HG02970 (cell line): Measurements from ENCODE around the gene GCAT.

ENCODE experiments used
- ATAC-seq: cut with Tn5 transposase; IDR thresholded peaks from one replicate; pipeline ENCODE4 v1.9.1; 2021; ENCODE audit warnings: mild to moderate bottlenecking, moderate library complexity, moderate number of reproducible peaks; ENCODE audit not compliant: unreplicated experiment, low FRiP score

Gene GCAT

DNA sequence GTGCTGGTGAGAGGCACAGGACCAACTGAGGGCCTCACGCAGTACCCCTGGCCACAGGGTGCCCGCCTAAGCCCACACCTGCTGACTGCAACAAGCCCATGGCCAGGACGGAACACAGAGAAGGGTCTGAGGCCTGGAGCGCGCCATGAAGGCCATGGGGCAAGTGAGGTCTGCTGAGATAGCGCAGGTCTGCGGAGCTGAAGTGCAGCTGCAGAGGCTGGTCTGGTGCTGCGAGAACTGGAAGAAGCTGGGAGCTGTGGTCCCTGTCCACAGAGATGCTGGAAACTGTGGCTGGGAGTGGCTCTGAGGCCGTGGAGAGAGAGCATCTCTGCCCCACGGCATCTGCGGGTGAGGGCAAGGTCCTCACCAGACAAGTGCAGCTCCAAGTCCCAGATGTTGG lies 23.7 kb downstream of the GCAT start:
- ATAC-seq = no peak

GRCh38 chr22:37832022-37832857 lies 24.5 kb downstream of the GCAT start:
- no peak for ATAC-seq

GRCh38 chr22:37842015-37842793 lies 34.5 kb downstream of the GCAT start:
- ATAC-seq = no peak

- peak; percentile 41 for ATAC-seq
These were observed 36.0 kb downstream of the GCAT start for GRCh38 chr22:37843741-37844089.

DNA sequence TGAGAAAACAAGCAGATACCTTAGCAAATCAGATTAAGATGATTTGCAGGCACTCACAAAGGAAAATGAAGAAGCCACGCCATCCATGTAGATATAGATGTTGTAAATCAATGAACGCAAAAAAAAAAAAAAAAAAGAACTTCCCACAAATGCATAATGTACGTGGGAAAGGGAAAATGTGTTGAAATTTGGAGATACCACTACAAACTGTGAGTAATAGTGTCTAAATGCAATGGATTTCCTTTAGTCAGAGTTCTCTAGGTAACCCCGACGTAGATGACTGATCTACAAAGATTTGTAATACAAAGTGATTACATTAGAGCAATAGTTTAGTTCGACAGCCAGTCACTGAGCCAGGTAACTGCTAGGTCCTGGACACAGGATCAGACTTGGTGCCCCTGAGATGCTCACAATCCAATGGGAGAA lies 37.2 kb downstream of the GCAT start:
- ATAC-seq = no peak

- no peak for ATAC-seq
These were observed 38.7 kb downstream of the GCAT start for GRCh38 chr22:37846433-37846832.

GRCh38 chr22:37848587-37849088 lies 40.9 kb downstream of the GCAT start:
- no peak for ATAC-seq

GRCh38 chr22:37849089-37849751 lies 41.5 kb downstream of the GCAT start, which contains the start of gene EIF3L:
TSS of gene EIF3L (plus strand) at chr22:37849419. CDS start at chr22:37849450, 31 bp downstream.
- ATAC-seq = peak; percentile 52

DNA sequence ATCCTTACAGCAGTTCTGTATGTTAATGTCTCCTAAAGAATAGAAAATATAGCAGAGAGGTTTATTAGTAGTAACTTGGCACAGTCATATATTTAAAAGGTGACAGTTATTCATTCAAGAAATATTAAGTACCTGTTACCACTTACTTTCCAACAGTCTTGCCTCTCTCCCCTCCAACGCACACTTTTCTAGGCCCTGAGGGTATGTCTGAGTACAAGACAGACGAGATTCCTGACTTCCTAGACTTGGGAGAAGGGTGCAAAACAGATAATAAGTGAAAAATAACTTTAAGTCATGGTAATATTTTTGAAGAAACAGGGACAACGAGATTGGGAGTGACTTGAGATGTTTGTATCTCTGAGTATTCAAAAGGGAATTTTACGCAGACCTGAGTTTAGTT lies 43.1 kb downstream of the GCAT start:
- ATAC-seq = no peak

DNA sequence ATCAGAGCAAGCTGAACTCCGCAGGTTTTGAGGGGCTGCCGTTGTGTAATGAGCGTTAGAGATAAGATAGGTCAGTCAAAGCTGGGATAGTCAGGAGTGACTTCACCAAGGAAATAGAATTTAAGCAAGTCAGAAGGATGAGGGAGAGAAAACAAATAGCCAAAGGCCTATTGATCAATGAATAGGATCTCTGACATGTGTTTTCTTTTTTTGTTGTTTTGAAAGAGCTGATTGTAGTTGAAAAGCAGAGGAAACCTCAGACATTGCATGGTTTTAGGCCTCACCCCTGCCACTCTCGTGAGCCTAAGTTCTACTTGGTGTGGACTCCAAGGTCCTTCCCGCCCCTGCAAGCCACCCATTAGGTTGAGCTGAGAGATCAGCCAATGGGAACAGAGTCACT lies 44.7 kb downstream of the GCAT start:
- no peak for ATAC-seq

DNA sequence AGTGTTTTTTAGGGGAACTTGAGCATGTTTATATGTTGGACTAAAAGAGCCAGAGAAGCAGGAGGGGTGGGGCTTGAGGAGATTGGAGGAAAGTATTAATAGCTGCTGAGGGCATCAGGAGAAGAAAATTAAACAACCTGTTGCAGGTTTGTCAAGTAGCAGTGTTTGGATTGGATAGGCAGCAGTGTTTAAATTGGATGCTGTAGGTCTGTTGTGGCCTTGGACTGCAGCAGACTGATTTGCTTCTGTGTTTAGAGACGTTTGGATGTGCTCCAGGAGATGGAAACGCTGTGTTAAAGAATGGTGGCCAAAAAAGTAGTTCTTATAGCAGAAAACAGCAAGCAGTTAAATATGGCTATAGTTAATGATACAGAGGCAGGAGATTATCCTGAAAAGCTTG lies 47.2 kb downstream of the GCAT start:
- ATAC-seq = no peak

GRCh38 chr22:37855462-37855861 lies 47.7 kb downstream of the GCAT start:
- ATAC-seq = no peak

DNA sequence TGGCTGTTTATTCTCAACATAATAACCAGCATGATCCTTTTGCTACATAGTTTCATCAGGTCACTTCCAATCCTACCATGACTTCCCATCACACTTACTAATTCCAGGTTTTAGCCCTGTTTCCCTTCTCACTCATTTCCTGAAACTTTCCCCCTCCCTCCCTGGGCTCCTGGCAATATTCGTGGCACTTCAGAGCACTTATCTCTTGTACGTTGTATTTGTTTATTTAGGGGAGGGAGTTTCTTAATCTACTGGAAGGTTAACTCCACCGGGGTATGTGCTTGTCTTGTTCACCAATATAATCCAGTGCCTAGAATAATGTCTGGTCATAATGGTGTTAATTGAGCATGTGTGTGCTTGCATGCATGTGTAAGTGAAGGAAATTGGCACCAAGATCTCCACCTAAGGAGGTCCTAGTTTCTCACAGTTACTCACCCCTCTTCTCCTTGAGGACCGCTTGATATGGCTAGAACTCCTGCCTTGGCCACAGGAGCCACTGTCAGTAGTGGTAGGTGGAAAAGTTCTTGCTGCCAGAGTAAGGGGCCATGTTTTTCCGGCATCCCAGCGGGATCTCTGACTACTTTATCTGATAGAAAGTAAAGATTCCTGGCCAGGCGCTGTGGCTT lies 53.2 kb downstream of the GCAT start:
- no peak for ATAC-seq

DNA sequence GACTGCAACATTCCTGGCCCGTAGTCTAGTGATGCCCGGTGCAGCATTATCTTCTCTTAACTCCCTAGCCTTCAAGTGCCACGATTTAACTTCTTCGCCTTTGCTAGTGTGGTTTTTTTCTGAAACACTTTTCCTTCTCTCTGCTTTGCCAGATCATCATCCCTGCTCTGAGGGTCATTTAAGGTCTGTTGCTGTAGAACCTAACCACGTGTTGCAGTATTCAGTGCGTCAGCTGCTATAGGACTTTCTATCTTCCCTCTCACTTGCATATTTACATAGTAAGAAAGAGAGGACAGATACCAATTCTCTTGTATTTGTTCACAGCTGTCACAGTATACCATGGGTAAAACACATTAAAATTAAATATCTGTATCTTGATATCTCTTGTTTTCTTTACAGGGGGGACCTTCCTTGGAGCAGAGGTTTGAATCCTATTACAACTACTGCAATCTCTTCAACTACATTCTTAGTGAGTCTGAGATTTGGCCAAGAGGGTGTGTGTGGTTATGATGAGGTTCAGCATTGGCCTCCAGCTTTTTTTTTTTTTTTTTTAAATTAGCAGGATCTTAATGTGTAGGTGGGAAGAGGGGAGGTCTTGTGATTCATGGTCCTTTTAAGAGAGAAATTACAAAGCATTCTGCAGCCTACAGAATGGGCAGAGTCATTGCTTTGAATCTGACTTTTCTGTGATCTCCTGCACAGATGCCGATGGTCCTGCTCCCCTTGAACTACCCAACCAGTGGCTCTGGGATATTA lies 55.0 kb downstream of the GCAT start:
- ATAC-seq = no peak

DNA sequence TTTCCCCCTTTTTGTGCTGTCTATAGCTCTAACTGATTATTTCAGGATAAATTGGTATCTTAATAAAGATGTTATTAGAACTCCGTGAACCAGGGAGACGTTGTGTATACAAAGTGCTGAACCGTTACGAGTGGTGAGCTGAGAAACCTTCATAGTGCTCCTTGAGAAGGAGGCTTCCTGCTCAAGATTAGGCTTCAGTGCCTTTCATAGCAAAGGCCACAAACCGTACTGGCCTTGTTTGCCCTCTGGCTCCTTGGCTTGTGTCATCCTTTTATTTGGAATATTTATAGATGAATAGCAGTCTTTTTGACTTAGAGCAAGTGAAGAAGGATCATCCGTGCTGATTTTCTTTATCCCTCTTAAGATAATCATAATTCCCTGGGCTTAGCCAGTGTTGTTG lies 57.8 kb downstream of the GCAT start:
- ATAC-seq = no peak
